ENCODE results near the gene PRPF19. TPM values are rescaled to one million over a fixed set of nuclear protein-coding genes. Genes with fewer than 3 reads are reported as not detected.

PRPF19 gene
- total RNA-seq, 4 donors from 2014 or later, result 50.2 to 73.6 (median 60.5) TPM

- Histone ChIP-seq H3K27me3 (peaks cover 41% of the 10 kb centered on the region), H3K36me3 (peaks cover 0 to 40% of the 10 kb centered on the region in 2 donors), H3K4me1 (peaks cover 0 to 54% (median 16%) of the 10 kb centered on the region in 3 donors), H3K4me3 (no peak overlapping the region), H3K9me3 (no peaks in the 10 kb centered on the region), H3K27ac (no peak overlapping the region)
- no peak for ATAC-seq
- 80% methylated on average over 1 of the region's 6 CpGs; no CpG with 5 or more reads in 1 of the 2 donors for WGBS, 2 donors (ENCODE audit: low coverage in 1 of 2)
- no peak for TF ChIP-seq POLR2A (IDR thresholded peaks at IDR 0.05)
- TF ChIP-seq EP300 (IDR thresholded peaks at IDR 0.05), result no peak
- TF ChIP-seq, protein P1, sequence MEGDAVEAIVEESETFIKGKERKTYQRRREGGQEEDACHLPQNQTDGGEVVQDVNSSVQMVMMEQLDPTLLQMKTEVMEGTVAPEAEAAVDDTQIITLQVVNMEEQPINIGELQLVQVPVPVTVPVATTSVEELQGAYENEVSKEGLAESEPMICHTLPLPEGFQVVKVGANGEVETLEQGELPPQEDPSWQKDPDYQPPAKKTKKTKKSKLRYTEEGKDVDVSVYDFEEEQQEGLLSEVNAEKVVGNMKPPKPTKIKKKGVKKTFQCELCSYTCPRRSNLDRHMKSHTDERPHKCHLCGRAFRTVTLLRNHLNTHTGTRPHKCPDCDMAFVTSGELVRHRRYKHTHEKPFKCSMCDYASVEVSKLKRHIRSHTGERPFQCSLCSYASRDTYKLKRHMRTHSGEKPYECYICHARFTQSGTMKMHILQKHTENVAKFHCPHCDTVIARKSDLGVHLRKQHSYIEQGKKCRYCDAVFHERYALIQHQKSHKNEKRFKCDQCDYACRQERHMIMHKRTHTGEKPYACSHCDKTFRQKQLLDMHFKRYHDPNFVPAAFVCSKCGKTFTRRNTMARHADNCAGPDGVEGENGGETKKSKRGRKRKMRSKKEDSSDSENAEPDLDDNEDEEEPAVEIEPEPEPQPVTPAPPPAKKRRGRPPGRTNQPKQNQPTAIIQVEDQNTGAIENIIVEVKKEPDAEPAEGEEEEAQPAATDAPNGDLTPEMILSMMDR (IDR thresholded peaks at IDR 0.05), result no peak
- TF ChIP-seq POLR2AphosphoS5 (IDR thresholded peaks at IDR 0.05), result no peak
Measured at GRCh38 chr11:60922906-60923305, 16.5 kb upstream of the PRPF19 start.

DNA sequence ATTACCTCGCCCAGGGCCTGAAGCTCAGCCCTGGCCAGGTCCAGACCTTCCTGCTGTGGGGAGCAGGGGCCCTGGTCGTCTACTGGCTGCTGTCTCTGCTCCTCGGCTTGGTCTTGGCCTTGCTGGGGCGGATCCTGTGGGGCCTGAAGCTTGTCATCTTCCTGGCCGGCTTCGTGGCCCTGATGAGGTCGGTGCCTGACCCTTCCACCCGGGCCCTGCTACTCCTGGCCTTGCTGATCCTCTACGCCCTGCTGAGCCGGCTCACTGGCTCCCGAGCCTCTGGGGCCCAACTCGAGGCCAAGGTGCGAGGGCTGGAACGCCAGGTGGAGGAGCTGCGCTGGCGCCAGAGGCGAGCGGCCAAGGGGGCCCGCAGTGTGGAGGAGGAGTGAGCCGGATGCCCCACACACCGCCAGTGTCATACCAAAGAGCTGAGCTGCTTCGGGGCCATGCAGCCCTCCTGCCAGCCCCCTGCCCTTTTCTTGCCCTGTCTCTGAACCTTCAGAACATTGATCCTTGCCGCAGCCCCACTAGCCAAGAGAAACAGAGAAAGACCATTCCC, 15.5 kb upstream of the PRPF19 start:
- H3K27ac ChIP-seq, result no peak overlapping the region
- TF ChIP-seq, protein P1 (IDR thresholded peaks at IDR 0.05), result no peak
- TF ChIP-seq EP300 (IDR thresholded peaks at IDR 0.05), result no peak
- TF ChIP-seq POLR2A (IDR thresholded peaks at IDR 0.05), result no peak
- no peak for TF ChIP-seq POLR2AphosphoS5 (IDR thresholded peaks at IDR 0.05)
- peaks cover 0 to 64% (median 17%) of the 10 kb centered on the region in 3 donors for H3K4me1 ChIP-seq
- H3K27me3 ChIP-seq, result peaks cover 31% of the 10 kb centered on the region
- no peaks in the 10 kb centered on the region for H3K9me3 ChIP-seq
- no peak for ATAC-seq
- peaks cover 0 to 40% of the 10 kb centered on the region in 2 donors for H3K36me3 ChIP-seq
- no peak overlapping the region for H3K4me3 ChIP-seq
- WGBS, 2 donors (ENCODE audit: low coverage in 1 of 2), result 57% methylated on average over 2 of the region's 23 CpGs; no CpG with 5 or more reads in 1 of the 2 donors

DNA sequence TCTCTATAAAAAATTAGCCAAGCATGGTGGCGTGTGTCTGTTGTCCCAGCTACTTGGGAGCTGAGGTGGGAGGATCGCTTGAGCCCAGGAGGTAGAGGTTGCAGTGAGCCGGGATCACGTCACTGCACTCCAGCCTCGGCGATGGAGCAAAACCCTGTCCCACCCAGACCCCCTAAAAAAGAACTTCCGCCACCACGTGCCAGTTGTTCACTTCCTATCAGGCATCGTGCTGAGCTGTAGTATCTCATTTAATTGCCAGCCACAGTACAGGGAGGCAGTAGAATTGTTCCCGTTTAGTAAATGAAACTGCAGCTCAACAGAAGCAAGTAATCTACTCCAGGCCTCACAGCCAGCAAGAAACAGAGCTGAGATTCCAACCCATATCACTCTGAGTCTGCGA, 14.9 kb upstream of the PRPF19 start:
- no peak overlapping the region for H3K4me3 ChIP-seq
- WGBS, 2 donors (ENCODE audit: low coverage in 1 of 2), result 96% methylated on average over 7 of the region's 11 CpGs; no CpG with 5 or more reads in 1 of the 2 donors
- no peaks in the 10 kb centered on the region for H3K9me3 ChIP-seq
- TF ChIP-seq, protein P1 (IDR thresholded peaks at IDR 0.05), result no peak
- TF ChIP-seq POLR2A (IDR thresholded peaks at IDR 0.05), result no peak
- no peak for TF ChIP-seq EP300 (IDR thresholded peaks at IDR 0.05)
- TF ChIP-seq POLR2AphosphoS5 (IDR thresholded peaks at IDR 0.05), result no peak
- peaks cover 0 to 70% (median 22%) of the 10 kb centered on the region in 3 donors for H3K4me1 ChIP-seq
- ATAC-seq, result no peak
- H3K36me3 ChIP-seq, result peaks cover 0 to 40% of the 10 kb centered on the region in 2 donors
- no peak overlapping the region for H3K27ac ChIP-seq
- peaks cover 25% of the 10 kb centered on the region for H3K27me3 ChIP-seq

DNA sequence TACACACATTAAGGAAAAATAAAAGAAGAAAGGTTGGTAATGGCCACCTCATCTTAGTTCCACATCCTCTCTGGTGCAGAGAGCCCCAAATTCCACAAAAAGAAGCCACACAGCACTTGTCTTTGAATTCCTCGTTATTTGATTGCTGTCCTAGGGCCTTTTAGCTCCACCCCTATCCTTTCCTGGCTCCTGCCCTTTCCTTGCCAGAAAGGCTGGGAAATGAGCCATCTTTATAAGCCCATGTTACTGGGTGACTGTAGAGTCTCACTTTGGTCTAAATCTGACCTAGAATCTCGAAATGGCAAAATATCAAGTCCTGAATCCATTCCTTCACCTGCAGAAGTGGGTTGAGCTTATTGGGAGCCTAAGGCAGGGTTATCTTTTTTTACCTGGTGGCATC, 13.6 kb upstream of the PRPF19 start:
- Histone ChIP-seq H3K9me3 (no peaks in the 10 kb centered on the region), H3K4me1 (peaks cover 0 to 75% (median 25%) of the 10 kb centered on the region in 3 donors), H3K36me3 (peaks cover 0 to 40% of the 10 kb centered on the region in 2 donors), H3K27me3 (peaks cover 13% of the 10 kb centered on the region), H3K27ac (no peak overlapping the region), H3K4me3 (no peak overlapping the region)
- TF ChIP-seq EP300 (IDR thresholded peaks at IDR 0.05), result no peak
- no peak for TF ChIP-seq POLR2AphosphoS5 (IDR thresholded peaks at IDR 0.05)
- TF ChIP-seq, protein P1 (IDR thresholded peaks at IDR 0.05), result no peak
- TF ChIP-seq POLR2A (IDR thresholded peaks at IDR 0.05), result no peak
- WGBS, 2 donors (ENCODE audit: low coverage in 1 of 2), result 11 to 38% methylated on average over 2 of the region's 2 CpGs
- ATAC-seq, result no peak

GRCh38 chr11:60919320-60919719, 12.9 kb upstream of the PRPF19 start:
- no peak for TF ChIP-seq EP300 (IDR thresholded peaks at IDR 0.05)
- no peak for TF ChIP-seq POLR2A (IDR thresholded peaks at IDR 0.05)
- no peak for TF ChIP-seq POLR2AphosphoS5 (IDR thresholded peaks at IDR 0.05)
- TF ChIP-seq, protein P1 (IDR thresholded peaks at IDR 0.05), result no peak
- no peak overlapping the region for H3K4me3 ChIP-seq
- 56 to 71% methylated on average over 1 of the region's 1 CpG for WGBS, 2 donors (ENCODE audit: low coverage in 1 of 2)
- no peak overlapping the region for H3K27ac ChIP-seq
- H3K4me1 ChIP-seq, result peaks cover 0 to 73% (median 20%) of the 10 kb centered on the region in 3 donors
- H3K27me3 ChIP-seq, result peaks cover 7% of the 10 kb centered on the region
- H3K36me3 ChIP-seq, result peaks cover 0 to 40% of the 10 kb centered on the region in 2 donors
- no peaks in the 10 kb centered on the region for H3K9me3 ChIP-seq
- no peak for ATAC-seq

Data from gastroesophageal sphincter (tissue), 4 donors.